ENCODE data around the gene HS6ST3.

- TF ChIP-seq POLR2AphosphoS5 (IDR thresholded peaks at IDR 0.05; ENCODE audit: borderline replicate concordance, low read depth, low read length) (no peak), FOXP2 (optimal IDR thresholded peaks at IDR 0.05; ENCODE audit: control extremely low read depth, extremely low read length, insufficient read depth) (no peak)
These were observed 248.1 kb downstream of the HS6ST3 start for GRCh38 chr13:96338030-96338429.
